ENCODE data around the gene NBPF4.
"Not testable (repeated sequence)": the region's sequence is repeated elsewhere in the genome, so short reads cannot be mapped to it uniquely, and the experiment has no call there.

Gene NBPF4, protein sequence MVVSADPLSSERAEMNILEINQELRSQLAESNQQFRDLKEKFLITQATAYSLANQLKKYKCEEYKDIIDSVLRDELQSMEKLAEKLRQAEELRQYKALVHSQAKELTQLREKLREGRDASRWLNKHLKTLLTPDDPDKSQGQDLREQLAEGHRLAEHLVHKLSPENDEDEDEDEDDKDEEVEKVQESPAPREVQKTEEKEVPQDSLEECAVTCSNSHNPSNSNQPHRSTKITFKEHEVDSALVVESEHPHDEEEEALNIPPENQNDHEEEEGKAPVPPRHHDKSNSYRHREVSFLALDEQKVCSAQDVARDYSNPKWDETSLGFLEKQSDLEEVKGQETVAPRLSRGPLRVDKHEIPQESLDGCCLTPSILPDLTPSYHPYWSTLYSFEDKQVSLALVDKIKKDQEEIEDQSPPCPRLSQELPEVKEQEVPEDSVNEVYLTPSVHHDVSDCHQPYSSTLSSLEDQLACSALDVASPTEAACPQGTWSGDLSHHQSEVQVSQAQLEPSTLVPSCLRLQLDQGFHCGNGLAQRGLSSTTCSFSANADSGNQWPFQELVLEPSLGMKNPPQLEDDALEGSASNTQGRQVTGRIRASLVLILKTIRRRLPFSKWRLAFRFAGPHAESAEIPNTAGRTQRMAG

DNA sequence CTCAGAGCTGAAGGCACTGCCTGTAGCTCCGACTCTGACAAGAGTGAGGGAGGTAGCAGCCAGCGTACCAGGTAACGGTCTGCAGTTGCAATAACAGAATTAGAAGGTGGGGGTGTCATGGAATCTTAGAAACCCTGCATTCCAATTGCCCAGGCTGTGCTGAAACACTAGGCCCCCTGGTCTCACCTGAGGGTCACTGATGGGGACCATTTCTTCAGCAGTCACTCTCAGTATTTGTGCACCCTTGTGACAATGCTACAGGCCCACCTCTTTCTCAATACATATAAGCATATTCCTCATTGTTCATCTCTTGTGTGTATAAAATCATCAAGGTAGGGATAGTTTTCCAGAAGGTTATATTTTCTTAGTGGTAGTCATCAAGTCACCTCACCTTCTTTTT is at the start of gene NBPF4:
TSS of gene NBPF4 (minus strand) at position 101 of the 400 bp plus-strand sequence. CDS start 315 bp downstream, outside the sequence.
- not testable (repeated sequence) for DNase-seq (ENCODE audit: low read depth in 4 of 4, low spot score in 1 of 4)

DNA sequence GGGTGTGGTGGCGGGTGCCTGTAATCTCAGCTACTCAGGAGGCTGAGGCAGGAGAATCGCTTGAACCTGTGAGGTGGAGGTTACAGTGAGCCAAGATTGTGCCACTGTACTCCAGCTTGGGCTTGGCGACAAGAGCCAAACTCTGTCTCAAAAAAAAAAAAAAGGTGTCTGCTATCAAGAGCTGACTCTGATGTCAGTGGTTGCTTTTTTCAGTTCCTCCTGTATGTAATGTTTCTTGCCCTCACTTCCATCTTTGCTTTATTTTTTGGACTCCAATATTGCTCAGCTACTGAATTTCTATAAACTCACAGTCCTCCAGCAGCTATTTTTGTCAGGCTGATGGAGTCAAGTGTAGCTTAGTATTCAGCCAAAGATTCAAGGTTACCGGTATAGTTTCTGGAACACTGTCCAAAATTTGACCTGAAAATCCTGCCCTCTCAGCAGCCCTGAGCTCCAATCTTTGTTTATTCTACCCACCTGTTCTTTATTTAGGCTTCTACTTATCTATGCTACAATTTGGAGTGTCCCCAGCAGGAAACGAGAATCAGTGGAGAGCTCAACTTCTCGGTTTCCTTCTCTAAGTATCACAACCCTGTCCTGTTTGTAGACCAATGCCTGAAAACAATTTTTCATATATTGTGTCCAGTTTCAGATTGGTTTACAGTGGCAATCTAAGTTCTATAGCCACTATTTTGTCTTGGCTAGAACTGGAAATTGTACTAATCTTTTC is 38.8 kb upstream of the NBPF4 start:
- not testable (repeated sequence) for DNase-seq (ENCODE audit: low read depth in 4 of 4, low spot score in 1 of 4)

DNA sequence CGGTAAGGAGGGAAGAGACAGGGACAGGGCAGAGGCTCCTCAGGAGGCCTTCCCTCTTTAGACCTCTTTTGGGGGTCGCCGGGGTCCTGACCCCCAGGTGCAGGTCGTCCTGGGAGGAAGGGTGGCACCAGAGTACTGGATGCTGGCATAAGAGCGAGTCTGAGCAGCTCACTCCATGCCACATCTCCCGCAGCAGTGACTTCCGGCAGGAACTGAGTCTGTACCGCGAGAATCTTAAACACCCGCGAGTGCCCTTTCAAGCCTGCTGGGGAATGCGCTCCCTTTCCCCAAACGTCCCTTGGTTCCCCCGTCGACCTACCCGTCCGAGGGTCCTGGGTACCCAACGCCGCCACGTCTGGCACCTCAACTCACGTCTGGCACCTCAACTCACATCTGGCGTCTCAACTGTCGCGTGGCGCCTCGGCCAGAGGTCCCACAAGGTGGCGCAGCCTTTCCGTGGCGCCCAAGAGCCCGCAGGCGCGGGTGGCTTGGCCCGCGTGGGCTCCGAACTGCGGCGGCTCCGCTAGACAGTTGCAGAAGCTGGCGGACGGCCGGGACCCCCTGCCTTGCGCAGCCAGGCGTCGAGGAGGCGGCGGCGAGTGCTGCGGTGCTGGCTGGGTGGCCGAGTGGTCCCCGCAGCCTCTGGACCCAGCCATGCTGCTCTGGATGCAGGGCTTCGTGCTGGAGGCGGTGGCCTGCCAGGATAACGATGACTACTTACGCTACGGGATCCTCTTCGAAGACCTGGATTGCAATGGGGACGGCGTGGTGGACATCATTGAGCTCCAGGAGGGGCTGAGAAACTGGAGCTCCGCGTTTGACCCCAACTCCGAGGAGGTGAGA is 28.8 kb upstream of the NBPF4 start:
- not testable (repeated sequence) for DNase-seq (ENCODE audit: low read depth in 4 of 4, low spot score in 1 of 4)

DNA sequence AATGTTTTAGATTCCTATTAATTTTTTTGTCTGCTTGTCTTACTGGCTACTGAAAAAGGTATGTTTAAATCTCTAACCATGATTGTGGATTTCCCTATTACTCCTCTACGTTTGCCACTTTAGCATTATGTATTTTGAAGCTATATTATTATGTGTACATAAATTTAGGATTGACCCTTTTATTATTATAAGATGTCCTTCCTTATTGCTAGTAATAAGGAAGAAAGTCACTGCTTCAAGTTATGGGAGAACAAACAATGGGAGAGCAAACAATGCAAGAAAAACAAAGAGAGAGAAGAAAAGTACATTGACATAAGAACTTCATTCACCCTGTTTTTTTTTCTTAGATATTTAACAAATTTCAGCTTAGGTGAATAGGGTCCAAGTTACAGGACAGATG is 23.2 kb upstream of the NBPF4 start:
- not testable (repeated sequence) for DNase-seq (ENCODE audit: low read depth in 4 of 4, low spot score in 1 of 4)

DNA sequence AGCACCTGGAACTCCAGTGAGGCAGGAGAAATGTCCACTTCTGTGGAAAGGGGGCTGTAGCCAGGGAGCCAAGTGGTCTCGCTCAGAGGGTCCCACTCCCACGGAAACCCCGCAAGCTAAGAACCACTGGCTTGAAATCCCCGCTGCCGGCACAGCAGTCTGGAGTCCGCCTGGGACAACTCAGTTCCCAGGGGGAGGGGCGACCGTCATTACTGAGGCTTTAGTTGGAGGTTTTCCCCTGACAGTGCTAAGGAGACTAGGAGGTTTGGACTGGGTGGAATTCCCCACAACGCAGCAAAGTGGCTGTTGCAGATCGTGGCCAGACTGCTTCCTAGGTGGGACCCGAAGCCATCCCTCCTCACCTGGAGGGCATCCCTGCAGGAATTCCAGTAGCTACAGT is 18.1 kb upstream of the NBPF4 start:
- DNase-seq (ENCODE audit: low read depth in 4 of 4, low spot score in 1 of 4) = not testable (repeated sequence)

DNA sequence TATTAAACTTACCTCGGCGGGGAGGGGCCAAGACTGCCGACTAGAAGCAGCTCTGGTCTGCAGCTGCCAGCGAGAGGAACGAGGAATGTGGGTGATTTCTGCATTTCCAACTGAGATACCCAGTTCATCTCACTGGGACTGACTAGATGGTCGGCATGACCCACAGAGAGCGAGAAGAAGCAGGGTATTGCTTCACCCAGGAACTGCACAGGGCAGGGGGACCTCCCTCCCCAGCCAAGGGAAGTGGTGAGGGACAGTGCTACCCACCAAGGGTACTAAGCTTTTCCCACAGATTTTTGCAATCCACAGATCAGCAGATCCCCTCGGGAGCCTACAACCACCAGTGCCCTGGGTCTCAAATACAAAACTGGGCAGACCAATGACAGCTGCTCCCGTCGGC is 17.6 kb upstream of the NBPF4 start:
- not testable (repeated sequence) for DNase-seq (ENCODE audit: low read depth in 4 of 4, low spot score in 1 of 4)

DNA sequence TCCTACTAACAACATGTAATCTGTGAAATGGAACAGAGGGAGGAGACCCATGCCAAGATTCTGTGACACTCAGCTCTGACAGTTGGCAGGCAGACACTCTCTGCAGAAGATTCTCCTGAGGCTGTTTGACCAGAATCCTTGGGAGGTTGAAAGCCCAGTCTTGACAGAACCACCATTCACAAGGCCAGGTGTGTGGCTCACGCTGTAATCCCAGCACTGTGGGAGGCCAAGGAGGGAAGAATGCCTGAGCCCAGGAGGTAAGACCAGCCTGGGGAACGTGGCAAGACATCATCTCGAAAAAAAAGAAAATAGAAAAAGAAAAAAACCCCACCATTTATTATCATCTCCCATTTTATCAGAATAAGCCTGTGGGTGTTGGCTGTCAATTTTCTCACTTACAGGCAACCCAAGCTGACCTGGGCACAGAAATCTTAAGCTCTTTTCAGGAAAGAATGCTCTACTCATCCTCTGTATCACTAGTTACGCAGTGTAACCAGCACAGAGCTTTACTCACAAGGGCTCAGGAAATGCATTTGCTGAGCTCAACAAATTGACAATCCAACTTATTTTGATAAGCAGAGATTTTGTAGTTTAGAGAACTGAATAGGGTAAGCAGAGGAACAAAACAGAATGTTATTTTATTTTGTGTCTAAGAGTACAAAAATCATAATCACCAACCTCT is 16.8 kb upstream of the NBPF4 start:
- not testable (repeated sequence) for DNase-seq (ENCODE audit: low read depth in 4 of 4, low spot score in 1 of 4)

DNA sequence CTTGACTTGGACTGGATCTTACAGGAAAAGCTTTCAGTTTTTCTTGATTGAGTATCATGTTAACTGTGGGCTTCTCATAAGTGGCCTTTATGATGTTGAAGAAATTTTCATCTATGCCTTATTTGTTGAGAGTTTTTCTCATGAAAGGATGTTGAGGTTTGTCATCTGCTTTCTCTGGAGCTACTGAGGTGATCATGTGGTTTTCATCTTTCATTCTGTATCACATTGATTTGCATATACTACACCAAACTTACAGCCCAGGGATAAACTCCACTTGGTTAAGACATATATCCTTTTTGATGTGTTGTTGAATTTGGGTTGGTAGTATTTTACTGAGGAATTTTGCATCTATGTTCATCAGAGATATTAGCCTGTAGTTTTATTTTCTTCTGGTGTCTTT is 11.6 kb upstream of the NBPF4 start:
- not testable (repeated sequence) for DNase-seq (ENCODE audit: low read depth in 4 of 4, low spot score in 1 of 4)

DNA sequence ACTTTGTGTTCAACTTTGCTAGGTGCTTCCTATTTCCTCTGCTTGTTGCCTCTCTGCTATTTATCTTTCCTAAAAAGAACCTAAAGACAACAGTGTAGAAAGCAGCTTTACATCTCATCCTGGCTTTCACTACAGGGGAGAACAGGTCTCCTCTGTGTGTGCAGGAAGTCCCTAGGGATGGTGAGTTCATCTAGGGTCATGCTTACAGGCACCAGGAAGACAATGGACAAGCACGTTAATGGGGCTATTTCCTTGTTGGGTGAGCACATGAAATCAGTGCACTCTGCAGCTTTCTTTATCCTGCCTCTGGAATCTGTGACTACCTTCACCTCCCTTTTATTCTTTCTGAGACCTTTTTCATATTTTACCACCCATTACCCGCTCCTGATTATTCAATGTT is 4.5 kb downstream of the NBPF4 start:
- not testable (repeated sequence) for DNase-seq (ENCODE audit: low read depth in 4 of 4, low spot score in 1 of 4)

DNA sequence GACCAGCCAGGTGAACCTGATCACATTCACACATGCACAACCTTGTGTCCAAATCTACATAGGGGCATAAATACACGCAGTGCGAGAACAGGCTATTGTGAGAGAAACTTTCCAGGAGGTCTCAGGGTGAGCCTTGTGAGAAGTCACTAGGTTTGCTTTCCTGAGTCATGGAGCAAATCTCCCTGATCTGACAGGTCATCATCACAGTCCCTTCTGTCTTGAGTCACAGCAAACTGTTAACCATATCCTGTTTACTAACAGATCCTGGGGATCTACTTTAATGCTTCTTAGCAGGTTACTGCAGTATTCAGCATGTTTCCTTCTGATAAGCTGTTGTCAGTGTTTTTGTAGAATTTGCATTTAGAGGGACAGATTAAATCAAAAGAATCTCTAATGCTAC is 8.6 kb downstream of the NBPF4 start:
- not testable (repeated sequence) for DNase-seq (ENCODE audit: low read depth in 4 of 4, low spot score in 1 of 4)

DNA sequence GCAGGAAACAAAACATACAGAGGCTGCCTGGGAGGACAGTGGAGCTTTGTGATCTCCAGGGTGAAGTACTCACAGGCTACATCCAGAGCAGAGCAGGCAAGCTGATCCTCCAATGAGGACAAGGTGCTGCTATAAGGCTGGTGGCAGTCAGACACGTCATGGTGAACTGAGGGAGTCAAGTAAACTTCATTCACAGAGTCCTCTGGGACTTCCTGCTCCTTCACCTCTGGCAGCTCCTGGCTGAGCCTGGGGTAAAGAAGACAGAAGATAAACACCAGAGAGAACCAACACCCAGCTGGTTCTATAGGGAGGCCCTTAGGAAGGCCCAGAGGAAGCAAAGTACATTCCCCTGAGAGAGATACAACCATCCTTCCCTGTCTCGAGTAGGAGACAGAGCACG is 11.7 kb downstream of the NBPF4 start:
- DNase-seq (ENCODE audit: low read depth in 4 of 4, low spot score in 1 of 4) = not testable (repeated sequence)

DNA sequence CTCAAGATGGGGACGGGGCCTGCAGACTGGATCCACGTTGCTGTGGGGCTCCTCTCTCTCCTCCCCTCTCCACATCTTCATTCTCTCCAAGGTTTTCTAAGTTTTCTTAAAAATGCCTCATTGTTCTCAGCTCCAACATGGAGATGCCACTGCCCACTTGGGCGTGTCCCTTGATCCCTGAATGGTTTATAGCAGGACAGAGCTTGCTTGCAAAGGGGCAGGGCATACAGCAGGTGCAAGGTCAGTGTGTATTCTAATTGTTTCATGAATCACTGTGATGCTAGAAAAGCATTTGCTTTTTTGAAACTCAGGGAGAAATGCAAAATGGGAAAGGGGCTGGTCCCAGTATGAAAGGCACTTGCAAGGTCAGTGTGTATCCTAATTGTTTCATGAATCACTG is 13.9 kb downstream of the NBPF4 start:
- not testable (repeated sequence) for DNase-seq (ENCODE audit: low read depth in 4 of 4, low spot score in 1 of 4)

DNA sequence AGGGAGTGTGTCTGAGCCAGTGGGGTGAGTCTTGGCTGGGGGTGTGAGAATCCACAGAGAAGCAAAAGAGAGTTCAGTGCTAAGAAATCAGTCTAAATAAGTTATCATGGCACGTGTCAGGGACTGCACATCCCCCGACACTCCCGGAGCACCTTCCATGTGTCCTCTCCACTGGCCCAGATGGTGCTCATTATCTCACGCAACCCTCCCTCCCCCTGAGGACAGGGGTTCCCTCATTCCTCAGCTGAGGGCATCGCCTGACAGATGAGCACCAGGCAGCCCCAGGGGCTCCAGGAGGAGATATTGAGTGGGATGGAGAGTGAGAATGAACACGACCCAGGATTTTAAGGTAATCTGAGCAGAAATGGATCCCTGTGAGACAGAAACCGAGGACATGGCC is 16.1 kb downstream of the NBPF4 start:
- not testable (repeated sequence) for DNase-seq (ENCODE audit: low read depth in 4 of 4, low spot score in 1 of 4)

DNA sequence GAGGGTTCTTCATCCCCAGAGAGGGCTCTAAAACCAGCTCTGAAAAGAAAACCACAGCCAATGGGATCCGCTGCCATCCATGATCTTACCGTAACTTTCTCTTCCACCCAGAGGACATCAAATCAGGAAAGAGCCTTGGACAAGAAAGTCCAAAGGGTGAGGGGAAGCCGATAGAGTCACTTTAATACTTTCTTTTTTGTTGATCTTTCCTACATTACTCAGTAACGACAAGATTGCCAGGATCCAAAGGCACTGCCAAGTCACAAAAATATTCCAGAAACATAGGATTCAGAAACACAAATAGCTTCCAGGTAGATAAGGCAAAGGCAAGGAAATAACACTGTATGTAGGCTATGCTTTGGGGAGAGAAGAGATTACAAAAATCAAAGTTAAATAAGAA is 17.0 kb downstream of the NBPF4 start:
- not testable (repeated sequence) for DNase-seq (ENCODE audit: low read depth in 4 of 4, low spot score in 1 of 4)

DNA sequence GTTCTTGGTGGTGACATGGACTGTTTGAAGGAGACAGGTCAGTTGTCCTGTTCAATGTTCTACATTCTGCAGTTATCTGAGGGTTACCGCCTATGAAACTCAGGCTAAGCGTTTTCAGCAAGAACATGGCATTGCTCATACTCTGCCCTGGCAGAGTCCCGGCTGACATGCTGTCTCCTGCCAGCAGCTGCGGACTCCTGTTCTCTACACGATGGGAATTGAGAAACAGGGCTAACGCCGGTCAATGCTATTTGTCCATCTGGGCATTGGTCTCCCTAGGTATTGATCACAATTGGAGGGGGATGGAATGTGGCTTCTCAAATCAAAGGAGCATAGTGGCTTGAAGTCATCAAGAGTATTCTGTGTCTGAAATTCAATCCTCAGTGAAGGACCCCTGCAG is 20.6 kb downstream of the NBPF4 start:
- DNase-seq (ENCODE audit: low read depth in 4 of 4, low spot score in 1 of 4) = not testable (repeated sequence)

DNA sequence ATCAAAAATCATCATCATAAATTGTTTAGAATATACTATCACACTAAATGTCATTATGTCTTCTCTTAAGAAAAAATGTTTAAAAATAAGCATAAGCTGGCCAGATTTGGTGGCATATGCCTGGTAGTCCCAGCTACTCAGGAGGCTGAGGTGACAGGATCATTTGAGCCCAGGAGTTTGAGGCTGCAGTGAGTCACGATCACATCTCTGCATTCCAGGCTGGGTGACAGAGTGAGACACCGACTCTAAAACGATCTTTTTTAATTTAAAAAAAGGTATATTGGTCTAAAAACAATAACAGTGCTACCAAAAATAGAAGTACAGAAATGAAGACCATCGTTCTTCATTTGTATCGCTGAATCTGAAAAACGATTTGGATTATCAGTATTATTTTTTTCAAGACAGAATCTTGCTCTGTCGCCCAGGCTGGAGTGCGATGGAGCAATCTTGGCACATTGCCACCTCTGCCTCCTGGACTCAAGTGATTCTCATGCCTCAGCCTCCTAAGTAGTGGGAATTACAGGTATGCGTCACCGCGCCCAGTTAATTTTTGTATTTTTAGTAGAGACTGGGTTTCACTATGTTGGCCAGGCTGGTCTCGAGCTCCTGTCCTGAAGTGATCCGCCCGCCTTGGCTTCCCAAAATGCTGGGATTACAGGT is 26.2 kb downstream of the NBPF4 start:
- DNase-seq (ENCODE audit: low read depth in 4 of 4, low spot score in 1 of 4) = not testable (repeated sequence)

DNA sequence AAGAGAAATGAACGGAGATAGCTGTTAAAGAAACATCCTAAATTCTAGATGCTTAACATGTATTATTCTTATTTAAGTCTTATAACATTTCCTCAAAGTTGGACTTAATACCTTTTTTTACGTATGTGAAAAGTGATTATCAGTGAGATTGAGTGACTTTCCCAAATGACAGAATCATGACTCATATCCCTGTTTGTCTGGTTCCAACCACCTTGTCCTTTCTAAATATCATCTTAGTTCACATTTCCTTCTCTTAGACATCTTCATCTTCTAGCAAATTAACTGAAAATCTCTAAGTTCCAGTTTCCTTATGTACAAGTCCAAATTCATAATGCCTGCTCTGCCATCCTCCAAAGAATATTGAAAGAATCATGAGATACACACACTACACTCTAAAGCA is 26.9 kb downstream of the NBPF4 start:
- not testable (repeated sequence) for DNase-seq (ENCODE audit: low read depth in 4 of 4, low spot score in 1 of 4)

DNA sequence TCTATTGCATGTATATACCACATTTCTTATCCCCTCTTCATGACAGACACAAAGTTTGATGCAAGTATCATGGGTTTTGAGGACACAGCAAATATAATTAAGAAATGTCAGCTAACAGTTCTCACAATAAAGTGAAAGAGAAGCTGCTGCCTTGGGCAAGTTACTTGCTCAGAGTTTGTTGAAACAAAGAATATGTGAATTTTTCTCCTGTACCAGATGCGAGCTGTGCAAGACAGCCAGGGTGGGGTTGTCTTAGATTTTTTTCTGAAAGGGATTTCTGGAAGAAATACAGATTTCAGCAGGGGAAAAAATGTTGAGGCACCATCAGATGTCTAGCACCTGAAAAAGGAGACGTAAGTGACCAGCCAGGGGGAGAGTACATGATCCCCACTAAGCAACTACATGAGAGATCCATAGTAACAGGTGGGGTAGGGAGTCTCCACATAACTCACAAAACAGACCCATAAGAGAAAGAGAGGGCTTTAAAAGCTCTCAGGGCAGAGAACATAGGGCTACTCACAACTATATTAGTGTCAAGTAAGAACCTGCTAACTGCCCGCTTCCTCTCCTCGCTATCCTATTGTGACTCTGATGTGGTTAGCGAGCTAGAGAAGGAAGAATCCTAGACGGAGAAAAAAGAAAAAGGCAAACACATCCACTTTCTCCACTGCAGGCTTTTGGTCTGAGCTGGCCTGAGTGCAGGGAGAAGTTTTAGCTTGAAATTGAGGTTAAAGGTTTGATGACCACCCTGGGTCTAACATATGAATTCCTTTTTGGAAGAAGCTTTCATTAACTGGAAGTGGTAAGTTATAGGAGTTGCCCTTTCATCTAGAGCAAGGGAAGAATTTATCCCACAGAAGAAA is 27.6 kb downstream of the NBPF4 start:
- DNase-seq (ENCODE audit: low read depth in 4 of 4, low spot score in 1 of 4) = not testable (repeated sequence)
